ENCODE data around the gene ZBED6.
"Not testable (repeated sequence)": the region's sequence is repeated elsewhere in the genome, so short reads cannot be mapped to it uniquely, and the experiment has no call there.

ZBED6 gene

DNA sequence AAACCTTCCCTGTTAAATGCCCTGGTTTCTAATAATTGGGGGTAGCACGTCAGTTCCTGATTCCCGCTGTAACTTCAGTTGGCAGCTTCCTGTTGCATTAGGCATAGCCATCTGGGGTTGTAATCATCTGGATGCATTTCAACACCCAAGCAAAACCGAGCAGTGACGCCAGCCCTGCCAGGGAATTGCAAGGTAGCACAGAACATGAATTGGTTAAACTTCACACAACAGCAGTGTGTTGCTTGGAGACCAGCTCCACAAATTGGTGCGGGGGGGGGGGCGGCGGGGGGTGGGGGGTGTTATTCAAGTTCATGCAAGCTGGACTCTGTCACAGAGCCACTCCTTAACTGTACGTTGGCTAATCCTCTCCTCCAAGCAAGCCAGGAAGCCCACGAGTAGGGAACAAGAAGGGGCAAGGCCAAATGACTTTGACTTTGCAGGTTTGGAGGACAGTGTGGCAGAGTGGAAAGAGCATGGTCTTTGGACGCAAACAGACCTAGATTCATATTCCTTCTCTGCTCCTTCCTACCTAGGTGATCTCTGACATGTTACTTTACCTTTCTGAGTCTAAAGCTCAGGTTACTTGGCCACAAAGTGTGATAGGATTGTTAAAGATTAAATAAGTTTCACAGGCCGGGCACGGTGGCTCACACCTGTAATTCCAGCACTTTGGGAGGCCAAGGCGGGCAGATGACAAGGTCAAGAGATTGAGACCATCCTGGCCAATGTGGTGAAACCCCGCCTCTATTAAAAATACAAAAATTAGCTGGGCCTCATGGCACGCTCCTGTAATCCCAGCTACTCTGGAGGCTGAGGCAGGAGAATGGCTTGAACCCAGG lies 25.7 kb upstream of the ZBED6 start:
- Histone ChIP-seq H3K9me3 (ENCODE audit: control insufficient read depth, insufficient read depth, low read length) (no peaks in the 10 kb centered on the region), H3K36me3 (ENCODE audit: insufficient read depth, low read length) (no peaks in the 10 kb centered on the region), H3K4me1 (ENCODE audit: insufficient read depth, low read length) (peaks cover 6% of the 10 kb centered on the region; the same call in 1 of the 2 replicates), H3K9ac (ENCODE audit: low read depth, low read length) (no peak overlapping the region)

- peaks cover 6% of the 10 kb centered on the region; the same call in 1 of the 2 replicates for H3K4me1 ChIP-seq (ENCODE audit: insufficient read depth, low read length)
- no peaks in the 10 kb centered on the region for H3K36me3 ChIP-seq (ENCODE audit: insufficient read depth, low read length)
Measured at GRCh38 chr1:203771901-203772301, 23.5 kb upstream of the ZBED6 start.

DNA sequence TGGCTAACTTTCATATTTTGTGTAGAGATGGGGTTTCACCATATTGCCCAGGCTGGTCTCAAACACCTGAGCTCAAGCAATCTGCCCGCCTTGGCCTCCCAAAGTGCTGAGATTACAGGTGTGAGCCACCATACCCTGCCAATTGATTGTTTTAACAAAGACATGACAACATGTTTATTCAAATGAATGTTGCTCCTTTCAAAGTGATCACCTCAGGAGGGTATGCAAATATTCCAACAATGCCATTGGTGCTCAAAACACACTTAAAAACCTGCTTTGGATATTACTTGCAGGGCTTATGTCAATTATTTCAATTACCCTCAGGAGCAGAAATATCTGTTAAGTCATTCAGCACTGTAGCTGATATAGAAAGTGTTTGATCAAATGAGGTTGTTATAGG lies 22.6 kb upstream of the ZBED6 start:
- Histone ChIP-seq H3K36me3 (ENCODE audit: insufficient read depth, low read length) (no peaks in the 10 kb centered on the region), H3K4me1 (ENCODE audit: insufficient read depth, low read length) (peaks cover 6% of the 10 kb centered on the region; the same call in 1 of the 2 replicates), H3K9ac (ENCODE audit: low read depth, low read length) (no peak overlapping the region), H3K9me3 (ENCODE audit: control insufficient read depth, insufficient read depth, low read length) (no peaks in the 10 kb centered on the region)

More at GRCh38 chr1:203771901-203772301, 23.5 kb upstream of the ZBED6 start:
- no peak overlapping the region for H3K9ac ChIP-seq (ENCODE audit: low read depth, low read length)
- H3K9me3 ChIP-seq (ENCODE audit: control insufficient read depth, insufficient read depth, low read length): no peaks in the 10 kb centered on the region

- no peaks in the 10 kb centered on the region for H3K36me3 ChIP-seq (ENCODE audit: insufficient read depth, low read length)
- H3K9ac ChIP-seq (ENCODE audit: low read depth, low read length): no peak overlapping the region
- H3K4me1 ChIP-seq (ENCODE audit: insufficient read depth, low read length): peaks cover 5% of the 10 kb centered on the region; the same call in 1 of the 2 replicates
- no peaks in the 10 kb centered on the region for H3K9me3 ChIP-seq (ENCODE audit: control insufficient read depth, insufficient read depth, low read length)
Measured at GRCh38 chr1:203776636-203777035, 18.8 kb upstream of the ZBED6 start.

- no peaks in the 10 kb centered on the region for H3K4me1 ChIP-seq (ENCODE audit: insufficient read depth, low read length)
- H3K36me3 ChIP-seq (ENCODE audit: insufficient read depth, low read length): no peaks in the 10 kb centered on the region
- no peak overlapping the region for H3K9ac ChIP-seq (ENCODE audit: low read depth, low read length)
- H3K9me3 ChIP-seq (ENCODE audit: control insufficient read depth, insufficient read depth, low read length): no peaks in the 10 kb centered on the region
Measured at GRCh38 chr1:203777596-203777995, 17.8 kb upstream of the ZBED6 start.

DNA sequence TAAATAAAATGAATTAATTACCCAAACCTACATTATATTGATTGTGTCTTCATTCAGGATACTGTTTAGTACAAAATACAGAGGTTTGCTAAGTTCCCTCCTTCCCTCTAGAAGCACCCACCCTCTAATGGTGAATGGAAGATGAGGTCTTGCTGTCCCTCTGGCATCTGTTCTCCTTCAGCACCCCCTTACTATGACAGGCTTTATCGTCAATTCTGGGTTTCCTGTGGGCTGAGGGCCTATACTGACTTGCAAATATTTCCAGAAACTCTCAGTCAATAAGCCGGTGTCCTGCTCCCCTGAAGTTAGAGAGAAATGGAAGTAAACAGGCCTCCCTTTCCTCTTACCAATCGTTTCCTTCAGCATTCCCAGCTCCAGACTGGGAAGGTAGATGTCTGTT lies 17.3 kb upstream of the ZBED6 start:
- H3K9me3 ChIP-seq (ENCODE audit: control insufficient read depth, insufficient read depth, low read length): no peaks in the 10 kb centered on the region
- no peaks in the 10 kb centered on the region for H3K36me3 ChIP-seq (ENCODE audit: insufficient read depth, low read length)
- no peaks in the 10 kb centered on the region for H3K4me1 ChIP-seq (ENCODE audit: insufficient read depth, low read length)
- H3K9ac ChIP-seq (ENCODE audit: low read depth, low read length): no peak overlapping the region

DNA sequence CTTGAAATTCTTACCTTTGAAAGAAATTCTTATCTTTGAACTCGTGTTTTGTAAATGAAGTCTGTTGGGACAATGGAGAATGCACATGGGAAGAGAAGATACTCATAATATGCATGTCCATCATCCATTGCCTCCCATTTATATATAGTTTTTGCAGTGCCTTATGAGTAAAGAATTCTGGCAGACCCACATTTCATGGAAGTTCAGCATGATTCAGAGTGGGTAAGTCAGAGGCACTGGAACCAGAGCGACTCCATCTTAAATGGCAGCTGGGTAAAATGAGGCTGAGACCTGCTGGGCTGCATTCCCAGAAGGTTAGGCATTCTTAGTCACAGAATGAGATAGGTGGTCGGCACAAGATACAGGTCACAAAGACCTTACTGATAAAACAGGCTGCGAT lies 16.6 kb upstream of the ZBED6 start:
- Histone ChIP-seq H3K4me1 (ENCODE audit: insufficient read depth, low read length) (no peaks in the 10 kb centered on the region), H3K9ac (ENCODE audit: low read depth, low read length) (no peak overlapping the region), H3K36me3 (ENCODE audit: insufficient read depth, low read length) (no peaks in the 10 kb centered on the region), H3K9me3 (ENCODE audit: control insufficient read depth, insufficient read depth, low read length) (no peaks in the 10 kb centered on the region)

DNA sequence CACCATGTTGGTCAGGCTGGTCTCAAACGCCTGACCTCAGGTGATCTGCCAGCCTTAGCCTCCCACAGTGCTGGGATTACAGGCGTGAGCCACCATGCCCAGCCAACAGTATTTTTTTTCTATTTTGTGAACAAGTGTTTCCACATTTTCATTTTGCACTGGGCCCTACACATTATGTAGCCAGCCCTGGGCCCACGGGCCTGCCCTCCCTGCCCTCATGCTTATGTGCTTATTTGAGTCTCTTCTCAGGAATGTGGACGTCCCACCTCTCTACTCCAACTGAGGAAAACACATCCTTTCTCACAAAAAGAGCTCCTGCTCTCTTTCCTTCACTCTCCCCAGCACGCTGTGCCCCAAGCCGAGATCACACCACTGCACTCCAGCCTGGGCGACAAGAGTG lies 13.5 kb upstream of the ZBED6 start:
- H3K9me3 ChIP-seq (ENCODE audit: control insufficient read depth, insufficient read depth, low read length): no peaks in the 10 kb centered on the region; the same call in 1 of the 2 replicates
- no peak overlapping the region for H3K9ac ChIP-seq (ENCODE audit: low read depth, low read length)
- H3K36me3 ChIP-seq (ENCODE audit: insufficient read depth, low read length): no peaks in the 10 kb centered on the region
- no peaks in the 10 kb centered on the region for H3K4me1 ChIP-seq (ENCODE audit: insufficient read depth, low read length)

GRCh38 chr1:203789966-203790365 lies 5.5 kb upstream of the ZBED6 start:
- H3K9me3 ChIP-seq (ENCODE audit: control insufficient read depth, insufficient read depth, low read length): no peaks in the 10 kb centered on the region; the same call in 1 of the 2 replicates
- no peak overlapping the region for H3K9ac ChIP-seq (ENCODE audit: low read depth, low read length)
- H3K4me1 ChIP-seq (ENCODE audit: insufficient read depth, low read length): peaks cover 17% of the 10 kb centered on the region
- no peaks in the 10 kb centered on the region for H3K36me3 ChIP-seq (ENCODE audit: insufficient read depth, low read length)

DNA sequence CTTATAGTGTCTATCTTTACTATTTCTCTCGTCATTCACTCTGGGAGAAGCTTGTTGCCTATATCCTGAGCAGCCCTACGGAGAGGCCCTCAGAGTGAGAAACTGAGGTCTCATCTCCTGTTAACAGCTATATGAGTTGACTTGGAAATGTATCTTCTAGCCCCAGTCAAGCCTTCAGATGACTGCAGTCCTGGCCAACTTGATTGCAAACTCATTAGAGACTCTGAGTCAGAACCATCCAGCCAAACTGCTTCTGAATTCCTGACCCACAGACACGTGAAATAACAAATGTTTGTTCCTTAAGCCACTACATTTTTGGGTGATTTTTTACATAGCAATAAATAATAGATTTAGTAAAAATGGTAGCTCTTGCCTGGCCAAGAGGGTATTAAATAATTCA lies 3.9 kb upstream of the ZBED6 start:
- no peaks in the 10 kb centered on the region for H3K36me3 ChIP-seq (ENCODE audit: insufficient read depth, low read length)
- no peaks in the 10 kb centered on the region for H3K9me3 ChIP-seq (ENCODE audit: control insufficient read depth, insufficient read depth, low read length)
- H3K4me1 ChIP-seq (ENCODE audit: insufficient read depth, low read length): peaks cover 17% of the 10 kb centered on the region
- H3K9ac ChIP-seq (ENCODE audit: low read depth, low read length): no peak overlapping the region

- H3K9ac ChIP-seq (ENCODE audit: low read depth, low read length): no peak overlapping the region
- H3K4me1 ChIP-seq (ENCODE audit: insufficient read depth, low read length): peaks cover 17% of the 10 kb centered on the region
- H3K9me3 ChIP-seq (ENCODE audit: control insufficient read depth, insufficient read depth, low read length): no peaks in the 10 kb centered on the region
- no peaks in the 10 kb centered on the region for H3K36me3 ChIP-seq (ENCODE audit: insufficient read depth, low read length)
Measured at GRCh38 chr1:203792486-203792885, 2.9 kb upstream of the ZBED6 start.

- not testable (repeated sequence) for H3K9ac ChIP-seq (ENCODE audit: low read depth, low read length); H3K9me3 ChIP-seq (ENCODE audit: control insufficient read depth, insufficient read depth, low read length); H3K36me3 ChIP-seq (ENCODE audit: insufficient read depth, low read length)
- H3K4me1 ChIP-seq (ENCODE audit: insufficient read depth, low read length): peaks cover 15% of the 10 kb centered on the region
Measured at GRCh38 chr1:203793561-203793960, 1.9 kb upstream of the ZBED6 start.

DNA sequence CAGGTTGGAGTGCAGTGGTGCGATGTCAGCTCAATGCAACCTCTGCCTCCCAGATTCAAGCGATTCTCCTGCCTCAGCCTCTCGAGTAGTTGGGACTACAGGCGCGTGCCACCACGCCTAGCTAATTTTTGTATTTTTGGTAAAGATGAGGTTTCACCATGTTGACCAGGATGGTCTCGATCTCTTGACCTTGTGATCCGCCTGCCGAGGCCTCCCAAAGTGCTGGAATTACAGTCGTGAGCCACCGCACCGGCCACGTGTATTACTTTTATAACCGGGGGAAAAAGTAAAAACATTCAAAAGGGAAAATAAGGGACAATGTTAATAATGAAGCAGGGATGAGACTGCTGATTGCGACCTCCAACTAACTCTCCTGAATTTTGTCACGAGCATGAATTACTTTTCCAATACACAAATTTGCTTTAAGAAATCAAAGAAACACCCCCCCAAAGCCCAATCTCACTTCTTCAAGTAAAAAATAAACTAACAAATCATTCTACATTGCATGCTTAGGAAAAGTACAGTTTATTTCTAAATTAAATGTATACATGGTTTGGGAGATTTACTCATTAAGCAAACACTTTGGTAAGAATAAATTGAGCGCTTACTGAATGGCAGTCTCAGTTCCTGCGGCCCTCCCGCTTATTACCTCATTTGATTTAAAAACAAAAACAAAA lies 521 bp upstream of the ZBED6 start:
- Histone ChIP-seq H3K9ac (ENCODE audit: low read depth, low read length) (peak overlapping the region; percentile 73), H3K4me1 (ENCODE audit: insufficient read depth, low read length) (peaks cover 5% of the 10 kb centered on the region)

DNA sequence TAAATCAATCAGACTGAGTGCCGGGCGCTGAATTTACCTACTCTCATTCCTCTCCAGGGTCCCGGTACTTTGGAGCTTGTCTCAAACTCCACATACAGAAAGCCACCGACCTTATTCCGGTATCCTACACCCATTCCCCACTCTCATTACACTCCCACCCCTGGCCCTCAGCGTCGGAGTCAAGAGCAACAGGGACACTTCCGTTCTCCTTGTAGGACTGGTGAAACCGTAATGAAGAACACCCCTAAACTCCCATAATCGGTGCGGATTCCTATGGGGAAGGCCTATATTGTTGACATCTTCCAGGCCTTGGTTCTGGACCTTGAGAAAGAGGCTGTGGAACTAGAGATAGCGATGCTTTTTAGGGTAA lies 798 bp downstream of the ZBED6 start:
- no peaks in the 10 kb centered on the region for H3K9me3 ChIP-seq (ENCODE audit: control insufficient read depth, insufficient read depth, low read length)
- 0 out of 2 replicates have a peak, but pooled peaks cover 4% of the 10 kb centered on the region for H3K36me3 ChIP-seq (ENCODE audit: insufficient read depth, low read length)
- H3K9ac ChIP-seq (ENCODE audit: low read depth, low read length): peak overlapping the region; percentile 73
- no peaks in the 10 kb centered on the region; the same call in 1 of the 2 replicates for H3K4me1 ChIP-seq (ENCODE audit: insufficient read depth, low read length)

More for the DNA sequence above, 521 bp upstream of the ZBED6 start:
- no peaks in the 10 kb centered on the region for H3K9me3 ChIP-seq (ENCODE audit: control insufficient read depth, insufficient read depth, low read length)
- 0 out of 2 replicates have a peak, but pooled peaks cover 4% of the 10 kb centered on the region for H3K36me3 ChIP-seq (ENCODE audit: insufficient read depth, low read length)

DNA sequence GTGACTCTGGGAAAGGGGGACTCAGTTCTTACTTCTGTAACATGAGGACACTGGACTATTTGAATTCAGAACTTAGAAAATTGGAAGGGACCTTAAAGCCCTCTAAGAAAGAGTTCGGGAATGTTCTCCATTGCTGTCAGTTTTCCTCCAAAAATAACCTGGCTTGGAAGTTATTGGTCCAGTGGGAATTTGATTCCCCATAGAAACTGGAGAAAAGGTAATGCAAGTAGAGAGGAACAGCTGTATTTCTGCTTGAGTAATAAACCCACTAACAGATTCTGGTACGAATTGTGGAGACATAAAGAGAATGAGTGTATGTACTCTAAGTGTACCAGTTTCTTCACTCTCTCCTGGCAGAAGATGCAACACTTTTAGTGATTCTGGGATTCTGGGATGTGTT lies 1.8 kb downstream of the ZBED6 start:
- Histone ChIP-seq H3K9ac (ENCODE audit: low read depth, low read length) (peak overlapping the region; percentile 73; the same call in 1 of the 2 replicates), H3K36me3 (ENCODE audit: insufficient read depth, low read length) (0 out of 2 replicates have a peak, but pooled peaks cover 4% of the 10 kb centered on the region), H3K9me3 (ENCODE audit: control insufficient read depth, insufficient read depth, low read length) (no peaks in the 10 kb centered on the region), H3K4me1 (ENCODE audit: insufficient read depth, low read length) (no peaks in the 10 kb centered on the region; the same call in 1 of the 2 replicates)
